Activated CD4-positive, alpha-beta T cell treated with anti-CD3 and anti-CD28 coated beads, Interleukin-2, amount 50 U/mL, for 48 hours (primary cell): ENCODE data around the gene GNA12.
A peak's percentile ranks its signal among the peaks of the same experiment; 100 is the strongest.
"Not testable (repeated sequence)": the region's sequence is repeated elsewhere in the genome, so short reads cannot be mapped to it uniquely, and the experiment has no call there.

Source experiments
- DNase-seq, 2 experiments: peaks; one replicate each; pipeline ENCODE4 v3.0.0-alpha.2; 2020

GNA12 gene

GRCh38 chr7:2724453-2725177 lies 119.5 kb downstream of the GNA12 start:
- DNase-seq = no peak

- not testable (repeated sequence) for DNase-seq
Measured at GRCh38 chr7:2724036-2724435, 120.1 kb downstream of the GNA12 start.

- no peak for DNase-seq
Measured at GRCh38 chr7:2723138-2723850, 120.8 kb downstream of the GNA12 start.

GRCh38 chr7:2722591-2722990 lies 121.5 kb downstream of the GNA12 start:
- DNase-seq = no peak

GRCh38 chr7:2721842-2722241 lies 122.3 kb downstream of the GNA12 start:
- DNase-seq = no peak

- peak in 1 of 2 experiments; percentile 23 for DNase-seq
Measured at GRCh38 chr7:2720024-2720423, 124.1 kb downstream of the GNA12 start.

- DNase-seq = peak; percentile 72 to 80
Measured at GRCh38 chr7:2719007-2719406, 125.1 kb downstream of the GNA12 start.

GRCh38 chr7:2718296-2718965 lies 125.7 kb downstream of the GNA12 start:
- no peak for DNase-seq

GRCh38 chr7:2717293-2718261 lies 126.5 kb downstream of the GNA12 start:
- no peak for DNase-seq

GRCh38 chr7:2716906-2717292 lies 127.2 kb downstream of the GNA12 start:
- no peak for DNase-seq

GRCh38 chr7:2716488-2716887 lies 127.6 kb downstream of the GNA12 start:
- DNase-seq = no peak

GRCh38 chr7:2715341-2716231 lies 128.5 kb downstream of the GNA12 start:
- peak; percentile 29 to 49 for DNase-seq

GRCh38 chr7:2714636-2715035 lies 129.5 kb downstream of the GNA12 start:
- no peak for DNase-seq

GRCh38 chr7:2713978-2714377 lies 130.1 kb downstream of the GNA12 start:
- DNase-seq = no peak

- DNase-seq = no peak
Measured at GRCh38 chr7:2713370-2713769, 130.7 kb downstream of the GNA12 start.

- no peak for DNase-seq
Measured at GRCh38 chr7:2711895-2712675, 132.0 kb downstream of the GNA12 start.

- DNase-seq = peak in 1 of 2 experiments; percentile 33
Measured at GRCh38 chr7:2710901-2711551, 133.1 kb downstream of the GNA12 start.

- peak; percentile 53 to 70 for DNase-seq
Measured at GRCh38 chr7:2710286-2710655, 133.8 kb downstream of the GNA12 start.

- DNase-seq = peak; percentile 81 to 86
Measured at GRCh38 chr7:2709553-2710285, 134.4 kb downstream of the GNA12 start.
